NOMO-1 treated with DMSO at 0.1 percent for 48 hours (cell line): ENCODE results near the gene GGNBP2.
"Not testable (repeated sequence)": the region's sequence is repeated elsewhere in the genome, so short reads cannot be mapped to it uniquely, and the experiment has no call there.

Source experiments
- DNase-seq: peaks from one replicate; lab custom pipeline; 2025; ENCODE audit not compliant: unreplicated experiment; lab: John Stamatoyannopoulos, UW

GGNBP2 gene

DNA sequence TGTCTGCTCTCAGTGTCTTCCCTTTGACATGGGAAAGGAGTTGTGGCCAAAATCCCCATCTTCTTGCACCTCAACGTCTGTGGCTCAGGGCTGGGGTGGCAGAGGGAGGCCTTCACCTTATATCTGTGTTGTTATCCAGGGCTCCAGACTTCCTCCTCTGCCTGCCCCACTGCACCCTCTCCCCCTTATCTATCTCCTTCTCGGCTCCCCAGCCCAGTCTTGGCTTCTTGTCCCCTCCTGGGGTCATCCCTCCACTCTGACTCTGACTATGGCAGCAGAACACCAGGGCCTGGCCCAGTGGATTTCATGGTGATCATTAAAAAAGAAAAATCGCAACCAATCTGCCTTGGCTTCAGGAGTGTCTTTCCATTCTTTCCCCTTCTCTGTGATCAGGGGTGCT lies 55.7 kb downstream of the GGNBP2 start:
- no peak for DNase-seq

- DNase-seq, result no peak
These were observed 56.2 kb downstream of the GGNBP2 start for GRCh38 chr17:36600936-36601302.

DNA sequence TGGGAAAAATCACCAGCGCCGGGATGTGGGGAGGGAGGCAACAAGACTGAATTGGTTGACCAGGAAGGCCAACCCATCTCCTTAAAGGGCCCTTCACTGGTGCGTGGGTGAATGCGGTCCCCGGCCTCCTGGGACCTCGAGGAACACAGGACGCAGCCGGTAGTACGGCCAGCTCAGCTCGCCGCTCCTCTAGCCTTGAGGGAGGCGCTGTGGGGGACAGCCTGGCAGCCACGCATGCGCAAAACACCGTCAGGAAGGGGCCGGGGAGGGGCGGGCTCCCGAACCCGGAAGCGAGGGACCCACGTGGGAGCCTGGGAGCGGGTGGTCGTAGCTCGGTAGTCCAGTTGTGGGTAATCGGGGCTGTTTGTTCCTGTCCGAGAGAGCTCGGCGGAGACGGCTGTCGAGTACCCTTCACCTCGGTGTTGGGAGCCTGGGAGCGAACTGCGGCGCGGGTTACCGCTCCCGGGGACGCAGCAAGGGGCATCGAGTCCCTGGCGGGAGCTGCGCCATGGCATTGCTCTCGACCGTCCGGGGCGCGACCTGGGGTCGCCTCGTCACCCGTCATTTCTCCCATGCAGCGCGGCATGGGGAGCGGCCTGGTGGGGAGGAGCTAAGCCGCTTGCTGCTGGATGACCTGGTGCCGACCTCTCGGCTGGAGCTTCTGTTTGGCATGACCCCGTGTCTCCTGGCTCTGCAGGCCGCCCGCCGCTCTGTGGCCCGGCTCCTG lies 56.7 kb downstream of the GGNBP2 start, which contains the start of gene MRM1:
MRM1 (plus strand) TSS at position 281 of the 727 bp plus-strand sequence; CDS start at position 509, 228 bp downstream.
- DNase-seq, result peak; percentile 88

DNA sequence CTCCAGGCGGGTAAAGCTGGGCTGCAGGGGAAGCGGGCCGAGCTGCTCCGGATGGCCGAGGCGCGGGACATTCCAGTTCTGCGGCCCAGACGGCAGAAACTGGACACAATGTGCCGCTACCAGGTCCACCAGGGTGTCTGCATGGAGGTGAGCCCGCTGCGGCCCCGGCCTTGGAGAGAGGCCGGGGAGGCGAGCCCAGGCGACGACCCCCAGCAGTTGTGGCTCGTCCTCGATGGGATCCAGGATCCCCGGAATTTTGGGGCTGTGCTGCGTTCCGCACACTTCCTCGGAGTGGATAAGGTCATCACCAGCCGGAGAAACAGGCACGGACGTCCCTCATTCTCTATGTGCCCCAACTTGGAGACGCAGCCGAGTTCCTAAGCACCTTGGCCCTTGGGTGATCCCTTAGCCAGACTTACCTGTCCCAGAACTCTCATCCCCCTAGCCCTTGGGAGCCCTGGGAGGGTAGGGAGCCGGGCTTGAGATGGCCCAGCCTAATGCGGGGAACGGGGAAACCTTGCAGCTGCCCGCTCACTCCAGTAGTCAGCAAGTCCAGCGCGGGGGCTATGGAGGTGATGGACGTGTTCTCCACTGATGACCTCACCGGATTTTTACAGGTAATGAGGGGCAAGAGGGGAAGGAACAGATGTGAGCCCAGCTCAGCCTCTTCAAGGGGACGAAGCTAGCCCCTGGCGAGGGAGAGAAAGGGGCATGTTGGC lies 57.5 kb downstream of the GGNBP2 start:
- no peak for DNase-seq

- DNase-seq, result peak; percentile 47
These were observed 58.2 kb downstream of the GGNBP2 start for GRCh38 chr17:36602924-36603384.

DNA sequence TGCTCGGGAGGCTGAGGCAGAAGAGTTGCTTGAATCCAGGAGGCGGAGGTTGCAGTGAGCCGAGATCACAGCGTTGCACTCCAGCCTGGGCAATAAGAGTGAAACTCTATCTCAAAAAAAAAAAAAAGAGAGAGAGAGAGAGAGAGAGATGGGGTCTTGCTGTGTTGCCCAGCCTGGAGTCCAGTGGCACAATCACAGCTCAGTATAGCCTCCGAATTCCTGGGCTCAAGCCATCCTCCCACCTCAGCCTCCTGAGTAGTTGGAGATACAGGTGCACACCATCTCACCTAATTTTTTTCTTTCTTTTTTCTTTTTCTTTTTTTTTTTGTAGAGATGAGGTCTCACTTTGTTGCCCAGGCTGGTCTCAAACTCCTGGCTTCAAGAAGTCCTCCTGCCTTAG lies 60.3 kb downstream of the GGNBP2 start:
- not testable (repeated sequence) for DNase-seq

DNA sequence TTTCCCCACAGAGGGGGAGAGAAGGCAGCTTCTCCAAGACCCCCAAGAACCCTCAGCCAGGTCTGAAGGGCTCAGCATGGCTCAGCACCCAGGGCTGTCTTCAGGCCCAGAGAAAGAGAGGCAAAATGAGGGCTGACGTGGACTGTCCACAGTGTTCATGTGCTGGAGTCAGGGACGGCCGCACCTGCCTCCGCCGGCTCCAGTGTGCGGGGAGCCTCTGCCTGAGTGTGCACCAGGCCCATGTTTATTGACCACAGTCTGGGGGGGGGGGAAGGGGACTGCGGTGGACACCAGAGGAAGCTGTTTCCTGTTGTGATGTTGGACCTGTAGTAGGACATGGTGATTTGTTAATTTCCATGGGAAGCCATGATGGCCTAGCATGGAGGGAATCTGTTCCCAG lies 63.6 kb downstream of the GGNBP2 start:
- DNase-seq, result no peak

DNA sequence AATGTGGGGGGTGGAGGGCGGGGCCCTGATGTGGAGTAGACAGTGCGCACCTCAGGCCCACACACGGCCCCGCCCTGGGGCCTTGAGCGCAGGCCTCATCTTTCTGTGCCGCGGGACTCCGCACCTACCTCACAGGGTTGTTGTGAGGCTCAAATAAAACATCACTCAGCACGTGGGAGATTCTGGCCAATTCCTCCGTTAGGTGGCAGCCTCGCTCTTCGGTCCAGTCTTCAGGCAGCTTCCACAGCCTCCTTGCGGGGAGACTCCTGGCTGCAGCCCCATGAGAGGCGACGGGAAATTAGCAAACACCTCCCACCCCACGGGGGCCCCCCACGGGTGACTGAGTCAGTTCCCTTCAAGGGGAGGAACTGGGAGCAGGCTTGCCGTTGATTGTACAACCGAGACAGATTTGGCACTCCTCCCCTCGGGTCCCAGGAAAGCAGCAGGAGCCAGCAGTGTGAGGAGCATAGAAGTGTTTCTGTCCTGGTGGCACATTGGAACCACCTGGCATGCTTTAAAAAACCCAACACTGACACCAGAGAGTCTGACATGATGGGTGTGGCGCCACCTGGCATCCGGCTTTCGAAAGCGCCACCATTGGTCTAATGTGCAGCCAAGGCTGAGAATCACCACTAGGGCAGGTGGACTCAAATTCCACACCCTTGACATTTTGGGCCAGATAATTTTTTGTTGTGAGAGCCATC lies 64.2 kb downstream of the GGNBP2 start:
- peak; percentile 11 for DNase-seq

DNA sequence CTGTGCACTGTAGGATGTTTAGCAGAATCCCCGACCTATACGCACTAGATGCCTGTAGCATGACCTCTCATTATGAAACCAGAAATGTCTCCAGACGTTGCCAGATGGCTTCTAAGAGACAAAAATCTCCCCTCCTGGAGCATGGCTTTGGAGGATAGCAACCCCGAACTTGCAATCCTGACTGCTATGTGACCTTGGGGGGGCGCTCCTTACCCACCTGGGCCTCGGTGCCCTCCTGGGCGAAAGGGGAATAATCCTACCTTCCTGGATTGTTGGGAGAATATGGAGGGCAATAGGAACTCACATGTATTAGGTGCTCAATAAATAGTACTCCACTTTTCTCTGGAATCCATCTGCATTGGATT lies 64.8 kb downstream of the GGNBP2 start:
- DNase-seq, result no peak

GRCh38 chr17:36610474-36610873 lies 65.8 kb downstream of the GGNBP2 start:
- no peak for DNase-seq

GRCh38 chr17:36611345-36612072 lies 66.8 kb downstream of the GGNBP2 start:
- no peak for DNase-seq

- no peak for DNase-seq
These were observed 67.6 kb downstream of the GGNBP2 start for GRCh38 chr17:36612323-36612722.

GRCh38 chr17:36613155-36613554 lies 68.4 kb downstream of the GGNBP2 start:
- no peak for DNase-seq

- no peak for DNase-seq
These were observed 69.4 kb downstream of the GGNBP2 start for GRCh38 chr17:36614081-36614480.

DNA sequence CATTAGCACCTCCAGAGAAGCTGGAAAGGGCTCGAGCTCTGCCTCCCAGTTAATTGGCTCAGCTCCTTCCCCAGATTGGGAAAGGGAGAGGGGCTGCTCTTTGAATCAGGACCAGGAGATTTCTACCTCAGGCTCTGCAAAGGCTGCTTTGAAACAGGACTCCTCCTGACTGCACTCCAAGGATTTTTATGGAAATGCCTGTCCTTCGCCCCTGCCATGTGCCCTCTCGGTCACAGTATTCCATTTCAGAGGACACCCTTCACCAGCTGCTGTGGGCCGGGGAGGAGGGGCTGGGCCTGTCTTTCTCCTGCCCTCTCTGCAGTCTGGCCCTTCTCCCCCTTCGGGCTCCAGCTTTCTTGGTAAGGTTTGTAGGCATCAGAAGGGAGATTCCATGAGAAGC lies 70.2 kb downstream of the GGNBP2 start:
- DNase-seq, result no peak

- DNase-seq, result no peak
These were observed 71.6 kb downstream of the GGNBP2 start for GRCh38 chr17:36616061-36617029.

GRCh38 chr17:36617773-36618172 lies 73.1 kb downstream of the GGNBP2 start:
- DNase-seq, result no peak

- DNase-seq, result no peak
These were observed 78.6 kb downstream of the GGNBP2 start for GRCh38 chr17:36623281-36623680.

- no peak for DNase-seq
These were observed 80.5 kb downstream of the GGNBP2 start for GRCh38 chr17:36625188-36625587.

GRCh38 chr17:36627101-36627500 lies 82.4 kb downstream of the GGNBP2 start:
- no peak for DNase-seq
